Activated gamma-delta T cell (primary cell): ENCODE data around the gene ATXN7L1.
"Not testable (repeated sequence)": the region's sequence is repeated elsewhere in the genome, so short reads cannot be mapped to it uniquely, and the experiment has no call there.

Experiments
- DNase-seq: peaks from one replicate; lab custom pipeline; 2025; lab: John Stamatoyannopoulos, UW

ATXN7L1 gene

DNA sequence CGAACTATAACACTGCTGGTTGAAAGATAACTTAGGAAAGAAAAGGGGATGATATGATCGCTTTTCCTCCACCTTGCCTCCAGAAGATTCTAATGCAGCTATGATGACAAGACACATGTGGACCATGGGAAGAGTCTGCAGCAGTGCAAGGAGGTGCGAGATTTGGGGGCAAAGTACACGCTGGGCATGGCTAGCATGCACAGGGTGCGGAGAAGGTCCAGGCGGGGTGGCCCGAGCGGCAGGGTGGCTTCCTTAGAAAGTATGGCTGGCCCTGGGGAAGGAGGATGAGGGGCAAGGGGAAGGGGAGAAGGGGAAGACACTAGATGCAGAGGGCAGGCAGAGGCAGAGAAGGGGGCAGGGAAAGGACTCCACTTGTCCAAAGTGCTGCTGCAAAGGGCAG, 15.6 kb downstream of the ATXN7L1 start:
- DNase-seq: no peak

DNA sequence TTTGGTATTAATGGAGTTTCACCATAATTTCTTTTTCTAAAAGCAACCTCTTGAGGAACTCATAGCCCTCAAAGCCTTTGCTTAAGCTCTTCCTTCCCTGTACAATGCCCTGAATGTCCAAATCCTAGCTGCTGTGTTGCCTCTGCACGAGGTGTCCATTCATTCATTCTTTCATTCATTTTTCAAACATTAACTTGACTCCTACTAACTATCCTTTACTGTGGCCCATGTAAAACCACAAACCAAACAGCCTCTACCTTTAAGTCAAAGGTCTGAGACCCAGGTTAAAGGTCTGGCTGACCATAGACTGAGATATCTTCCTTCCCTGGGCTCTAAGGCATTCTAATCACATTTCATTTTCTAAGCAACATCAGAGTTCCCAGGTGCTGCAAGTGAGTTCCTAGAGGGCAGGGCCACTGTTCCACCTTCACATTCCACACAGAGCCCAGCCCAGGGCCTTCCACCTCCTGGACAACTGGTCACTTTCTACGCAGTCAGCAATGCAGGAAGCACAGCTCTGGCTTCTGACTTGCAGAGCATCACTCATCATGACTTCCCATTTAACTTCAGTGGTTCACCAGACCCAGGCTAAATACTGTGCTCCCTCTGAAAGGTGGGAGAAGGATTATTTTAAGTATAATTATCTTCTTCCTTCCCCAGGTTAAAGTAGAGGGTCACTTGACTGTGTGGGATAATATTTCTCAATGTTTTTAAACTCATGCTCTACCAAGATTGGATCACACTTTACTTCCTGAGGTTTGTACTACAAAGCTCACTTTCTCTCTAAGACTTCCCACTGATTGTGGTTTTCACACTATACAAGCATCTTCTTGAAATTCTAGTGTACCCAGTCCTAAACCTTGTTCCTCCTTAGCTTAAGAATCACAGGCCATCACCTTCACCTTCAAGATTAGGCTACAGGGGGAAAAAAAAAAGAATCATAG, 19.1 kb downstream of the ATXN7L1 start:
- no peak for DNase-seq

GRCh38 chr7:105854498-105854897, 21.9 kb downstream of the ATXN7L1 start:
- no peak for DNase-seq

GRCh38 chr7:105853931-105854419, 22.4 kb downstream of the ATXN7L1 start:
- DNase-seq: no peak

DNA sequence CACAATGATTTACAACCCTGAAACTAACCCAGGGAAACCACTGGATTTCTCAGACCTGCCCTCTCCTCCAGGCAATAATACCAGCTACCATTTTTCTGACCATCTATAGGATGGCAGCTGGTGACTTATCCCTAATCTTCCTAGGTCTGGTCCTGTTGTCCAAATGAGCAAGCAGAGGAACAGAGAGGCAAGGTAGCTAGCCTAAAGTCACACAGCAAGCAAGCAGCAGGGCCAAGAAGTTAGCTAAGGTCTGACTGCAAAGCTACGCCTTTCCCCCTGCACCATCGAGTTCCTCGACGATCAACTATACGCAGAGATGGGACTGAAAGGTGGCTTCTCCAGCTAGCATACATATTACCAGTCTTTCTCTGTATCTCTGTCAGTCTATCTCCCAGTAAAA, 25.3 kb downstream of the ATXN7L1 start:
- DNase-seq: no peak

- no peak for DNase-seq
Observed at GRCh38 chr7:105849122-105849855, 27.1 kb downstream of the ATXN7L1 start.

- DNase-seq: no peak
Observed at GRCh38 chr7:105846404-105846803, 30.0 kb downstream of the ATXN7L1 start.

GRCh38 chr7:105844681-105845080, 31.7 kb downstream of the ATXN7L1 start:
- not testable (repeated sequence) for DNase-seq

DNA sequence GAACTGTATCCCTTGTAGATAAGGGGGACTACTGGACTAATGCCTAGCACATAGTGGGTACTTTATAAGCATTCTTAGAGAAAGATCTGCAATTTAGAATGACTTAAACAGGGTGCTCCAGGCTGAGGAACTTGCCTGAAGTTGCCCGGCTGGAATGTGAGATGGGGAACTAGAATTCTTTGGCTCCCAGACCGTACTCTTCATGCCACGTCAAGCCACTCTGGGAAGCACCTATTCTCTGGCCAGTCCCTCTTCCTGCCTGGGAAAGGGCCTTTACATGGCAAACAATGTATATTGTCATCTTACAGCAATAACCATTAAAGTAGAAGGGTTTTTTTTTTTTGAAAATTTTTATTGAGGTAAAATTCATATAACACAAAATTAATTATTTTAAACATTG, 34.5 kb downstream of the ATXN7L1 start:
- no peak for DNase-seq

DNA sequence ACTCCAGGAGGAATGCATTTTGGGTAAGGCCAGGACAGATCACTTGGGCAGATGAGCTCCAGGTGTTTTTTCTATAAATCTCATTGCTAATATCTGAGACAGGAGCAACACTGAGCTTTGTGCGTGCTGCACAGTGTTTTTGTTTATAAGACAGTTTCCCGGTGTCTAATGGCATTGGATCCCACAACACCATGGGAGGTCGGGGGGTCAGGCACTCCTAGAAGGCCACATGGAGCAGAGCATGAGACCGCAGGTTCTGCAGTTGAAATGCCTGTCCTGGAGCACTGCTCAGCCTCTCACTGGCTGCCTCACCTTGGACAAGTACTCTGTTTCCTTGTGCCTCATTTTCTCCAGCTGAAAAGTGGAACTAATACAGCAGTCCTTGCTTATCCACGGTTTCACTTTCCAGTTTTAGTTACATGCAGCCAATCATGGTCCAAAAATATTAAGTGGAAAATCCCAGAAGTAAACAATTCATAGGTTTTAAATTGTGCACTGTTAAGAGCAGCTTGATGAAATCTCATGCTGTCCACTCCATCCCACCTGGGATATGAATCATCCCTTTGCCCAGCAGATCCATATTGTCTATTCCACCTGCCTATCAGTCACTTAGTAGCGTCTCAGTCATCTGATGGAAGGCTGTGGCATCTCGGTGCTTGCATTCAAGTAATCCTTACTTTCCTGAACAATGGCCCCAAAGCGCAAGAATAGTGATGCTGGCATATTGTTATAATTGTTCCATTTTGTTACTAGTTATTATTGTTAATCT, 35.2 kb downstream of the ATXN7L1 start:
- no peak for DNase-seq

GRCh38 chr7:105839266-105839665, 37.1 kb downstream of the ATXN7L1 start:
- DNase-seq: no peak

DNA sequence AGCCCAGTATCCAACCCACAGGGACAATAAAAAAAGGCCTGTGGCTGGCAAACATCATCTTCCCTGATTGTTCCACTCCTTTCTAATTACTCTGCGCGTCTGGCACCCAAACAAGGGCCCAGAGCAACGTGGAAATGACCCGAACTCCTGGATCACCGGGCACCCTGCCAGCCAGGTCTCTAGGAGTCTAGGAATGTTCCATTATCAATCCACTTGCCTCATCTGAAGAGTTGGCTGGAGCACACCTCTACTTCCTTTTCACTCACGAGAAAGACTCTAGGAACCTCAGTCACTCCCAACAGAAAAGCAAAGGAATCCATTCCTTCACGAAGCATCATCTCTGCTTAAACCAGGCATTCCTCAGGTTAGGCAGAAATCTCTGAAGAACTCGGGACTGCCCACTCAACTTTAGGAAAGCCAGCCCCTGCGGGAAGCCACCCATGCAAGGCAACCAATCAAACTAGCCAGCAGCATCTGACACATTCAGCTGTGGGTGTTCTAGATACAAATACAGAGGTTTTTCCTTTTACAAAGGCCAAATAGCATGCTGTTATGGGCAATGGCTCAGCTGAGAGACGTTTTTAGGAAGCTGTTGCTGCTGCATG, 37.7 kb downstream of the ATXN7L1 start:
- no peak for DNase-seq

DNA sequence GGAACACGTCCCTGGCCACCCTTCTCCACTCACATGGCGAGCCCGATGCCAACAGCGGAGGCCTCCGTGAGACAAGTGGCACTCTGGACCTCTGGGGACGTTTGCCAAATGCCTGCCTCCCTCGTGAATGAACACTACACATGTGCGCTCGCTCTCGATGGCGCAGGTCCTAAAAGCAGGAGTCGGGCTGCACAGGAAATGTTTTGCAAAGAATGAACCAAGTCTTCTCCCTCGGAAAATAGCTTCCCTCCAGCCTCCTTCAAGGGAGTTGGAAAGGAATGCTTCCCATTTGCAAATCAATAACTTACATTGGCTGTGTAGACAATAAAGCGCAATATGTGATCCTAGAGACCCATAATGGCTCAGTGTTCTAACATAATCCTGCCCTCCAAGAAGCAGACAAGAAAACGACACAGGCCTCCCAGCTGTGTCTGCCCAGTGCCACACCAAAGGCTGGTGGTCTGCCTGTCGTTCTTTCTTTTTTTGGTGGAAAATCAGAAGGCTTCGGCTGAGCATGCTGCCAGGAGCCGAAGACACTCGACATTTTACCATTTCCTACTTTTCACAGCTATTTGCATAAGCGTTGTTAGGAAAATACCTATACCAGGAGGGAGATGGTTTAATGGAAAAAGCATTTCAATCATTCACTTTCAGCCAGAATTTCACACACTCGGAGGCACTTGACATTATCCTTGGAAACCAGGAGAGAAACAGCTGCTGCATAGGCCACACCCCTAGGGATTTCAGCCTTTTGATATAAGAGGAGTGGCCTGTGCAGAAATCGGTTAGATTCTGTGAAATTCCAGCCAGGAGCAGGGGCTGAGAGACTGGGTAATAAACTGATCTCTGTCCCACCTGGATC, 38.4 kb downstream of the ATXN7L1 start:
- no peak for DNase-seq

- DNase-seq: no peak
Observed at GRCh38 chr7:105835441-105835840, 41.0 kb downstream of the ATXN7L1 start.

DNA sequence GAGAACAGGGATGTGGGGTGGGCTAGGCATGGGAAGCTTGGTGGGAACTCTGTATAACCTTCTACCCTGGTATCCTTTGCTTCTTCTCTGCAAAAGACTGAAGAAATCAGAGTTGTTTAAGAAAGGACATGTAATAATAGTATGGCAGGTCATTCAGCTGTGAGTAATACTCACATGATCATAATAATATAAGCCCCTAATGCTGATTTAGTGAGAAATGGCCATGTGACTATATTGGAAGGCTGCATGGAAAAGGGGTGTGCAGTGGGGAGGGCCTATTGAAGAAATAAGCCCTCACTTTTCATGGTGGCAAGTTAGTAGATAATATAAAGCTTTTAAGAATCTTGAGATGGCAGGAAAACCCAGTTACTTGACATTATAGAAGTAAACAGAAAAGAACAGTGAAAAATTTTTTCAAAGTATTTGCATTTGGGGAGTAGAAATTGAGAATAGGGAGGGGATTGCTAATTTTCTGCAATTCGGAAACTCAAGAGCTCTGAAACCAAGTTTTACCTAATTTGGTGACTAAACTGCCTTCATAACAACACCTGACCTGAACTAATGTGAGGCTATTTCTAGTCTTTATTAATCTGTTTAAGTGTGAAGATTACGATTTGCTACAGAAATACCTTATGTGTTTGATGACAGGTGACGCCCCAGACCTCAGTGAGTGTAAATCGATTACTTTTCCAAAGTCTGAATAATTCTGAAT, 44.4 kb downstream of the ATXN7L1 start:
- no peak for DNase-seq

DNA sequence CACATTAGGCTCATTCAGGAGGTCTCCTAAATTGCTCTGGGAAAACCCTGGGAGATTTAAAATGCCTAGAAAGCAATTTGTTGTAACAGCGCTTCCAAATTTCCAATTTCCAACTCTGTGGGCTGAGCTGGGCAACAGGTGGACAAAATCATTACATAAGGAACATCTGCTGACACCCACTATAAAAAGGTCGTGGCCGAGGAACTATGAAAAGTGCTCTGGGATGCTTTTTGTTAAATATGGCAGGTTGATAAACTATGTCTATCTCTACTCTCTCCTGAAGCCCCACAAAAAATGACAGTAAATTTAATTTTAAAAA, 45.1 kb downstream of the ATXN7L1 start:
- DNase-seq: no peak

DNA sequence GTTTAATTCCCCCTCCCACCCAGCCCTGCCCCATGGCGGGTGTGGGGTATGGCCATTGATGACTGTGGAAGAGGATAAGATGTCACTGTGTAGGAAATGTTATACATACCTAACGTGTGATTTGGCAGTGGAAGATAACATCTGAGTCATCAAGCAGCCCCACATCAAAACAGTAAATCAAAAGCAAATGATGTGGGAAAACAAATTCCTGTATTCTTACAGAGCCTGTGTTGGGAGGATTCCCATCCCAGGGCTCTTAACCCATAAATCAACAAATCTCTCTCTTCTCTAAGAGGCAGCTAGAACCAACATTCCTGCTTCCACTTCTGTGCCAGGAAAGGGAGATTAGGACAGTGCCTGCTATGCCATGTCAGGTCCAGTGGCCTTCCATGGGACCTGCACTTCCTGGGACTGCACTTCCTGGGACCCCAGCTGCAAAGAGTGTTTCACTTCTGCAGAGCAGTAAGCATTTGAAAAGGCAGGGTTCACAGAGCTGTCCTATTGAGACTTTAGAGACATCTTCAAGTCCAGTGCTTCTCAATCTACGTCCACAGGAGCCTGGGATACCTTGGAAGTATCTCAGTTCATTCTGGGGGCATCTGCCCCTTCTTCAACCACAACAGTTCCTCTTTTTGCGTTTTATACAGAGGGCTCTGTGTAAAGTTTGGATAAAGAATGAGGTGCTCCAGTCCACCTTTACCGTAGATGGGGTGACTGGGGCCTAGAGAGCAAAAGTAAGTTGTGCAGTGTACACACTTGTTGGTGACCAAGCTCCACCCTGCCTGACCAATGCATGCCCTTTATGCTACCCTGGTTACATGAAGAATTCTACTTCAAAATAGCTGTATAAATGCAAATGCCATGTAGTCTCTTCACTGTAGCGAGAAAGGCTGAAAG, 45.7 kb downstream of the ATXN7L1 start:
- no peak for DNase-seq

DNA sequence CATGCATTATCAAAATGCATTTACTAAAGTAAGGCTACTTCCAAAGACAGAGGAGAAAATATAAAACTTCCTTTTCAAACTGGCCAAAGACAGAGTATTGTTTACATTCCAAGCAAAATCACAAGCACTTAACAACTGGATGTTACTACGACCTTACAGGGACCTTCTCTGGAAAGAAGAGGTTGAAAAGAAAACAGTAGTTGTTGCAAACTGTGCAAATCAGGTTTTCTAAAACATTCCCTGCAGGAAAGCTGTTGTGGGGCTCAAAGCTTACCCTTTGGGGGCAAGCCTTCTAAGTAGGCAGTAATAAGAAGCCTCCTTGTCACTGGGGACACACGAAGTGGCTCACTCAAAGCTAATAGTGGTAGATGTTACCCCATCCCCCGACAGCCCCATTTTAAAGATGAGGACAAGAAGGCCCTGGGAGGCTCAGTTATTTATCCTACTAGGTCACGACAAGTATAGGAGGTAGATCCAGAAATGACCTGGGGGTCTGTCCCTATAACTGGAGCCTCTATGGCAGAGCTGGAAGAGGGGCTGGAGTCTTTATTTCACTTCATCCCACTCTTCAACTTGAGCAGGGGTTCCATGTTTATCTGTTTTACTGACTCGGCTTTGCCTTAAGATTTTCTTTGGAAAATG, 46.6 kb downstream of the ATXN7L1 start:
- DNase-seq: no peak

GRCh38 chr7:105828141-105828540, 48.3 kb downstream of the ATXN7L1 start:
- DNase-seq: no peak
